PC-9 (cell line): ENCODE data around the gene ISG20. TPM values are rescaled to one million over a fixed set of nuclear protein-coding genes. Genes with fewer than 3 reads are reported as not detected.

Experiments
- BruUV-seq: library from RNA; stranded (reverse); fragments of 400-500 nt; replicated peaks from 2 replicates; lab custom pipeline; 2021; lab: Mats Ljungman, UMichigan
- CTCF ChIA-PET: fragments of 300-600 bp; sonication (Branson Sonifier 250); formaldehyde crosslinking; loops from one replicate; lab custom pipeline; 2022; ENCODE audit warnings: antibody characterized with exemption; lab: Charles Lee
- POLR2A ChIA-PET: fragments of 300-600 bp; sonication (Branson Sonifier 250); formaldehyde crosslinking; loops from one replicate; lab custom pipeline; 2022; ENCODE audit warnings: antibody characterized with exemption; ENCODE audit not compliant: unreplicated experiment; lab: Charles Lee
- DNase-seq, 2 experiments: peaks; one replicate each; pipeline versions ENCODE4 v3.0.0 to v3.0.0-alpha.2; 2015 to 2022; ENCODE audit warnings: mixed read lengths in 1 of 2
- H2AFZ ChIP-seq: fragments of 200-600 bp; sonication (generic); 2 replicates; pipeline ENCODE4 v1.8.1; 2017; ENCODE audit warnings: antibody characterized with exemption
- H3F3A ChIP-seq: fragments of 200-600 bp; sonication (generic); 2 replicates; pipeline ENCODE4 v1.8.1; 2017; ENCODE audit warnings: antibody characterized with exemption, mild to moderate bottlenecking, low read depth; ENCODE audit not compliant: insufficient read depth
- H3K27ac ChIP-seq: fragments of 200-600 bp; sonication (generic); 2 replicates; pipeline ENCODE4 v1.6.1; 2016; ENCODE audit warnings: mixed run types
- H3K27me3 ChIP-seq: fragments of 200-600 bp; sonication (generic); 2 replicates; pipeline ENCODE4 v1.6.1; 2016; ENCODE audit warnings: low read depth, mixed run types; ENCODE audit not compliant: insufficient read depth
- H3K36me3 ChIP-seq: fragments of 200-600 bp; sonication (generic); 2 replicates; pipeline ENCODE4 v1.6.1; 2016; ENCODE audit warnings: low read depth, mixed run types
- H3K4me1 ChIP-seq: fragments of 200-600 bp; sonication (generic); replicated peaks from 2 replicates; pipeline ENCODE4 v1.6.1; 2016; ENCODE audit warnings: mixed run types; ENCODE audit not compliant: insufficient read depth
- H3K4me2 ChIP-seq: fragments of 200-600 bp; sonication (generic); 2 replicates; pipeline ENCODE4 v1.6.1; 2017; ENCODE audit warnings: mixed run types
- H3K4me3 ChIP-seq: fragments of 200-600 bp; sonication (generic); 2 replicates; pipeline ENCODE4 v1.6.1; 2016; ENCODE audit warnings: mixed run types
- H3K79me2 ChIP-seq: fragments of 200-600 bp; sonication (generic); 2 replicates; pipeline ENCODE4 v1.6.1; 2017; ENCODE audit warnings: low read depth, mixed run types
- H3K9me2 ChIP-seq: fragments of 200-600 bp; sonication (generic); 2 replicates; pipeline ENCODE4 v1.8.1; 2017; ENCODE audit warnings: mild to moderate bottlenecking; ENCODE audit not compliant: insufficient read depth
- H3K9me3 ChIP-seq: fragments of 200-600 bp; sonication (generic); 2 replicates; pipeline ENCODE4 v1.8.1; 2016; ENCODE audit warnings: low read depth; ENCODE audit not compliant: insufficient read depth
- H4K20me1 ChIP-seq: fragments of 200-600 bp; sonication (generic); 2 replicates; pipeline ENCODE4 v1.8.1; 2017; ENCODE audit not compliant: insufficient read depth
- CTCF ChIP-seq: fragments of 200-600 bp; sonication (generic); conservative IDR thresholded peaks from 2 replicates; pipeline ENCODE4 v1.6.1; 2017; ENCODE audit warnings: mixed run types, antibody characterized with exemption, mild to moderate bottlenecking, moderate library complexity
- EZH2 ChIP-seq: fragments of 200-600 bp; sonication (generic); IDR thresholded peaks from 2 replicates; pipeline ENCODE4 v1.8.0; 2017; ENCODE audit warnings: antibody characterized with exemption, low read depth
- intact Hi-C: fragments of 100-400 bp; cut with micrococcal nuclease; formaldehyde crosslinking; loops from one replicate; pipeline ENCODE4 v1.10.0; 2022; ENCODE audit not compliant: unreplicated experiment
- total RNA-seq: library from RNA; stranded (reverse); gene quantifications from 2 replicates; pipeline ENCODE4 v1.2.3, GENCODE V29; 2021

Gene ISG20
- total RNA-seq, 1 experiment from 2014 or later = 2.5 TPM

- H3K4me3 ChIP-seq = no peak overlapping the region
- H3K4me1 ChIP-seq = peaks cover 19% of the 10 kb centered on the region
- no peaks in the 10 kb centered on the region for H3K36me3 ChIP-seq
- no TSS peak for BruUV-seq
- ChIA-PET CTCF (no interaction called here), POLR2A (no interaction called here)
- peaks cover 13% of the 10 kb centered on the region; the same call in 1 of the 2 replicates for H3F3A ChIP-seq
- no peak for DNase-seq
- no peaks in the 10 kb centered on the region for H3K27me3 ChIP-seq
- intact Hi-C loops = loop anchor here (5.0 kb wide), 1 partner anchor 83 kb away; no protein-coding TSS in a partner anchor
- H3K4me2 ChIP-seq = no peak overlapping the region
- H3K9me3 ChIP-seq = no peaks in the 10 kb centered on the region
- H3K27ac ChIP-seq = no peak overlapping the region
- H4K20me1 ChIP-seq = peaks cover 9% of the 10 kb centered on the region; the same call in 1 of the 2 replicates
- TF ChIP-seq EZH2 = no peak
- TF ChIP-seq CTCF = no peak
- H2AFZ ChIP-seq = no peak overlapping the region
- H3K79me2 ChIP-seq = peaks cover 36% of the 10 kb centered on the region
- H3K9me2 ChIP-seq = peaks cover 3% of the 10 kb centered on the region; the same call in 1 of the 2 replicates
Measured at GRCh38 chr15:88619796-88620195, 19.0 kb upstream of the ISG20 start.

- BruUV-seq = no TSS peak
- POLR2A ChIA-PET = interaction anchor here (1.0 kb wide), 1 partner anchor 17 kb away, joined by 3 read pairs; the partner anchor contains the start of gene ISG20
- H3F3A ChIP-seq = peaks cover 13% of the 10 kb centered on the region; the same call in 1 of the 2 replicates
- H3K27me3 ChIP-seq = no peaks in the 10 kb centered on the region
- intact Hi-C loops = loop anchor here (5.0 kb wide), 1 partner anchor 81 kb away; no protein-coding TSS in a partner anchor
- peaks cover 9% of the 10 kb centered on the region; the same call in 1 of the 2 replicates for H4K20me1 ChIP-seq
- CTCF ChIA-PET = interaction anchor here (1.7 kb wide), 1 partner anchor 18 kb away, joined by 7 read pairs; the partner anchor contains the start of gene ISG20
- H2AFZ ChIP-seq = peak within 1 kb of the TSS; percentile 87
- no peak for TF ChIP-seq CTCF
- no peak for TF ChIP-seq EZH2
- DNase-seq = peak; percentile 86 to 93
- H3K9me3 ChIP-seq = no peaks in the 10 kb centered on the region
- H3K79me2 ChIP-seq = peaks cover 46% of the 10 kb centered on the region
- H3K36me3 ChIP-seq = no peaks in the 10 kb centered on the region
- H3K4me1 ChIP-seq = peaks cover 19% of the 10 kb centered on the region
- peak within 1 kb of the TSS; percentile 98 for H3K4me2 ChIP-seq
- H3K4me3 ChIP-seq = peak within 1 kb of the TSS; percentile 84
- H3K27ac ChIP-seq = peak within 1 kb of the TSS; percentile 44
- H3K9me2 ChIP-seq = peaks cover 3% of the 10 kb centered on the region; the same call in 1 of the 2 replicates
Measured at GRCh38 chr15:88620995-88621772, 17.6 kb upstream of the ISG20 start, which contains the start of gene AEN. Gene AEN (plus strand): TSS chr15:88621340. CDS start chr15:88626210, 4,870 bp downstream.

GRCh38 chr15:88621789-88622604 is 16.8 kb upstream of the ISG20 start:
- POLR2A ChIA-PET = interaction anchor here (0.6 to 1.0 kb wide), 2 partner anchors 17 to 517 kb away, joined by 3 to 4 read pairs; partner anchors contain the start of gene ISG20
- TF ChIP-seq CTCF (no peak), EZH2 (no peak)
- H3K9me3 ChIP-seq = no peaks in the 10 kb centered on the region
- intact Hi-C loops = loop anchor here (1.0 to 5.0 kb wide), 3 partner anchors 16 to 80 kb away; partner anchors contain the start of gene DET1
- peak overlapping the region; percentile 44 for H3K27ac ChIP-seq
- peak overlapping the region; percentile 98 for H3K4me2 ChIP-seq
- CTCF ChIA-PET = interaction anchor here (1.7 kb wide), 1 partner anchor 17 kb away, joined by 7 read pairs; the partner anchor contains the start of gene ISG20
- peaks cover 54% of the 10 kb centered on the region for H3K79me2 ChIP-seq
- H3K36me3 ChIP-seq = no peaks in the 10 kb centered on the region
- TSS peak; percentile 62 for BruUV-seq
- peak overlapping the region; percentile 84 for H3K4me3 ChIP-seq
- H3K27me3 ChIP-seq = no peaks in the 10 kb centered on the region
- H4K20me1 ChIP-seq = peaks cover 9% of the 10 kb centered on the region; the same call in 1 of the 2 replicates
- H3F3A ChIP-seq = peaks cover 13% of the 10 kb centered on the region; the same call in 1 of the 2 replicates
- H3K4me1 ChIP-seq = peaks cover 19% of the 10 kb centered on the region
- H2AFZ ChIP-seq = peak overlapping the region; percentile 87
- H3K9me2 ChIP-seq = no peaks in the 10 kb centered on the region; the same call in 1 of the 2 replicates
- no peak for DNase-seq
